Activated CD4-positive, alpha-beta T cell treated with anti-CD3 and anti-CD28 coated beads for 1 hour (primary cell): ENCODE measurements around the gene SLCO2A1.

Experiments used
- DNase-seq: peaks from one replicate; pipeline ENCODE4 v3.0.0-alpha.2; 2020

Gene SLCO2A1

GRCh38 chr3:133880886-133881455, 148.8 kb downstream of the SLCO2A1 start:
- DNase-seq: no peak

- DNase-seq: no peak
Observed at GRCh38 chr3:133880287-133880686, 149.4 kb downstream of the SLCO2A1 start.

GRCh38 chr3:133878518-133878917, 151.2 kb downstream of the SLCO2A1 start:
- DNase-seq: no peak
